ACHN (cell line): ENCODE measurements around the gene SHISA5.
"Not testable (repeated sequence)": the region's sequence is repeated elsewhere in the genome, so short reads cannot be mapped to it uniquely, and the experiment has no call there.

Experiments used
- DNase-seq: peaks from one replicate; pipeline ENCODE4 v3.0.0-alpha.2; 2015
- in situ Hi-C: cut with HindIII; loops from 2 replicates; pipeline ENCODE4 v1.10.0; 2017; ENCODE audit warnings: low sequenced_read_pairs, low pct_ligation_motif_present, low pct_unique_long_range_greater_than_20kb

SHISA5 gene

DNA sequence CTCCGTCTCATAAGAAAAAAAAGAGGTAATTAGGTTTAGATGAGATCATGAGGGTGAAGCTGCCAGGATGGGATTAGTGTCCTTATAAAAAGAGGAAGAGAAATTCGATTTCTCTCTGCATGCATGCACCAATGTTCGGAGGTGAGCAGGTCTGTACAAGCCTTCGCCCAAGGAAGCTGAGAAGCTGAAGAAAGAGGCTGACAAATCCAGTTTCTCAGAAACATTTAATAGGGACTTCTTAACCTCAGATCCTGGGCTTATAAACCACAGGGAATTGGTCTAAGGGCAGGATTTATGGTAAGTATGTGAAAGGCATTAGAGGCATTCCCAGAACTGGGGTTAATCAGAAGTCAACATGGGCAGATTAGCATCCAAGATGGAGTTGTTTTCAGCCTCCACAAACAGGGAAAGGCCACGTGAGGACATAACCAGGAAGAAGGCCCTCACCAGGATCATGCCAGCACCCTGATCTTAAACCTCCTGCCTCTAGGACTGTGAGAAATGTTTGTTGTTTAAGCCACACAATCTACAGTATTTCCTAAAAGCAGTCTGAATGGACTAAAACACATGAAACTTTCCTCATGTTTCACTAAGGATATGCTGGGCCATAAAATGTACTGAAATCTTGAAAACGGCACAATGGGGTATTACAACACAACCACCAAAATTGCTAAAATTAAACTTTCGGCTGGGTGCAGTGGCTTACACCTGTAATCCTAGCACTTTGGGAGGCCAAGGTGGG lies 11.3 kb downstream of the SHISA5 start:
- DNase-seq, result no peak
- in situ Hi-C loops, result no loop called here

DNA sequence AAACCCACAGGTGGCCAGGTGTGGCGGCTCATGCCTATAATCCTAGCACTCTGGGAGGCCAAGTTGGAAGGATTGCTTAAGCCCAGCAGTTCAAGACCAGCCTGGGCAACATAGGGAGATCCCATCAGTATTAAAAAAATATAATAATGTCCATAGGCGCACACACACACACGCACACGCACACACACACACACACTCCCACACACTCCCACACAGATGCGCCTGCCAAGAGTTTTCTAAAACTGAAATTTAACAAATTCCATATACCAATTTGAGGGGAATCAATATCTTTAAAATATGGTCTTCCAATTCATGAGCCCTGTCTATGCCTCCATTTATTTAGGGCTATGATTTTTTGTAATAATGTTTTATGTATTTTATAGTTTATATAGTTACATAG lies 17.0 kb downstream of the SHISA5 start:
- in situ Hi-C loops, result no loop called here
- no peak for DNase-seq

DNA sequence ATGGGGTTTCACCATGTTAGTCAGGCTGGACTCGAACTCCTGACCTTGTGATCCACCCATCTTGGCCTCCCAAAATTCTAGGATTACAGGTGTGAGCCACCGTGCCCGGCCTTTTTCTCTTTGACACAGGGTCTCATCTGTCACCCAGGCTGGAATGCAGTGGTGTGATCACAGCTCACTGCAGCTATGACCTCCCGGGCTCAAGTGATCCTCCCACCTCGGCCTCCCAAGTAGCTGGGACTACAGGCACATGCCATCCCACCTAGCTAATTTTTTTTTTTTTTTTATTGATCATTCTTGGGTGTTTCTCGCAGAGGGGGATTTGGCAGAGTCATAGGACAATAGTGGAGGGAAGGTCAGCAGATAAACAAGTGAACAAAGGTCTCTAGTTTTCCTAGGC lies 21.2 kb downstream of the SHISA5 start:
- in situ Hi-C loops, DNase-seq: not testable (repeated sequence)

DNA sequence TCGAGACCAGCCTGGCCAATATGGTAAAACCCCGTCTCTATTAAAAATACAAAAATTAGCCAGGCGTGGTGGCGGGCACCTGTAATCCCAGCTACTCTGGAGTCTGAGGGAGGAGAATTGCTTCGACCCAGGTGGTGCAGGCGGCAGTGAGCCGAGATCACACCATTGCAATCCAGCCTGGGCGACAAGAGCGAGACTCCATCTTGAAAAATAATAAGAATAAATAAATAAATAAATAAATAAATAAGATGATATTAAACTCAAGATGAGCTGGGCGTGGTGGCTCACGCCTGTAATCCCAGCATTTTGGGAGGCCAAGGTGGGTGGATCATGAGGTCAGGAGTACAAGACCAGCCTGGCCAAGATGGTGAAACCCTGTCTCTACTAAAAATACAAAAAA lies 23.1 kb downstream of the SHISA5 start:
- DNase-seq, in situ Hi-C loops: not testable (repeated sequence)

DNA sequence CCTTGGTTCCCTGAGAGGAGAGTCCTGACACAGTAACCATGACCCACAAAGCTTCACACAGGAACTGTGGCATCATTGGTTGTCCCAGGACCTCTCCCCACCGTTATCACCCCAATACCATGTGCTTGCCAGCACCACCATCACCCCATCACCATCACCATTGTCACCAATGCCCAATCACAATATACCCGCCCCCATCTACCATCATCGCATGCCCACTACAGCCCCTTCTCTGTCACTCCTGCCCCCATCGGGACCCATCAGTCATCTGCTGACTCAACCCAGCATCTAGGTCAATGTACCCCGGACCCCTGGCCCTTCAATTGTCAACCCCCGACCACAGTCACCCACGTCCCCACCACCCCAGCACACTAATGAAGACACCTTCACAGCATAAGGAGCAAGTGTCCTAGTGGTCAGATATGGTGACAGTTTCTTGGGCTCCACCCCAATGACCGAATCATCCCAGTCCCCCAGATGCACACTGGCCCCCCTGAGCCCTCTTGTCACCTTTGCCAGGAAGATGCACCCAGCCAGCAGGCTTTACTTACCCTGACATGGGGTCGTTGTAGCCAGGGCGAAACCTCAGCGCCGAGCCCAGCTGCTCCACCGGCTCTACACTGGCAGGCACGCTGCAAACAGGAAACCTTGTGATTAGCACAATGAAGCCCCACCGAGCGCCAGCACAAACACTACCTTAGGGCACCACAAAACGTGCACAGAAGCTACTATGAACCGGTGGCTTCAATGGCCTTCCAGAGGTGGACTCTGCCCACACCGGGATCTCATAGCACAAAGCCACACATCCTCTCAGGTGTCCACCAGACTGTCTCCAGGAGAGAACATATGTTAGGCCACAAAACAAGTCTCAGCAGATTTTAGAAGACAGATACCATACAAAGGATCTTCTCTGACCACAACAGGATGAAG lies 25.1 kb downstream of the SHISA5 start:
- in situ Hi-C loops, result no loop called here

DNA sequence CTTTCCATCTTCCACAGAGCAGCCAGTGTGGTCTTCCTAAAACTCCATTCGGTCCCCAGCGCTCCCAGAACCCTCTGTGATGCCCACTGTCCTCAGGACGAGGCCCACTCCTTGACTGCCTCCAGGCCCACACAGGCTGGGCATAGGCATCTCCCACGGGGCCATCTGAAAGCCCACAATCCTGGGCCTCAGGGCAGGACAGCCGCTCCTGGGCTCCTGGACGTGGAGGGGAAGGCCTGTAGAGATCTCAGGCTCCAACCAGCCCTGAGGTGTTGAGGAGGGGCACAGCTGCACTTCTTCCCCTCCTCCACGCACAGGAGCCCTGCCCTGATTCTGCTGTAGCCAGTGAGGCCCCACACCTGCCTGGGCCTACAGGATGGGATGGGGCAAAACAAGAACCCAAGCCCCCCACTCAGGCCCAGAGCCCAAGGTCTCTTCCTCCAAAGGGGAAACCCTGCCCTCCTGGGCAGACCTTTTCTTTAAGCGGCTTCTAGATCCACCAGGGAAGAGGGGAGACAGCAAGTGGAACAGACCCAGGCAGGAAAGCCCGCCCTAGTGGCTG lies 25.9 kb downstream of the SHISA5 start:
- in situ Hi-C loops, result no loop called here
- DNase-seq, result no peak

More for the DNA sequence above, 25.1 kb downstream of the SHISA5 start:
- no peak for DNase-seq

DNA sequence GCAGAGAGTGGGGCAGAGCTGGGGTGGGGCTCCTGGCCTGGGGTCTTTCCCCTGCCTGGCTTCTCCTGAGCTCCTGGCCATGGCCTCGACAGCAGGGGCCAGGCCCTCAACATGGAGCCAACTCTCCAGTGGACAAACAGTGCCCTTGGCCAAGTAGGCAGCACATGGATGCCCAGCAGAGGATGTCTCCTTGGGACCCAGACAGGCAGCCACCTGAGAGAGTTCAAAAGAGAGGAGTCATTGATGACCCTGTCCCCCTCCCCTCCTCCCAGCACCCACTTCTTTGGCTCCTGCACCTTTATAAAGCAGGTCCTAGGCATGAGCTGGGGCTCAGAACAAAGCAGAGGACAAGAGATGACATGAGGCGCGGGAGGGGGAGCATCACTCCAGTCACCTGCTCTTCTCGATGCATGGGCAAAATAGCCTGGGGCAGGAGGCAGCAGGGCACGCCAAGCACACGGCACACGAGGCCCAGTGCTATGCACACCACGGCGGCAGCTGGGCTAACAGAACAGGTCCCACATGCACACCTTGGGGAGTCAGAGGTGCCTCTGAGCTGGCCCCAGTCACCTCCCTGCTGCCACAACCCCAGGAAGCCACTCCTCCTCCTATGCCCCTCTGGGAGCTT lies 27.4 kb downstream of the SHISA5 start:
- in situ Hi-C loops, result no loop called here
- no peak for DNase-seq

DNA sequence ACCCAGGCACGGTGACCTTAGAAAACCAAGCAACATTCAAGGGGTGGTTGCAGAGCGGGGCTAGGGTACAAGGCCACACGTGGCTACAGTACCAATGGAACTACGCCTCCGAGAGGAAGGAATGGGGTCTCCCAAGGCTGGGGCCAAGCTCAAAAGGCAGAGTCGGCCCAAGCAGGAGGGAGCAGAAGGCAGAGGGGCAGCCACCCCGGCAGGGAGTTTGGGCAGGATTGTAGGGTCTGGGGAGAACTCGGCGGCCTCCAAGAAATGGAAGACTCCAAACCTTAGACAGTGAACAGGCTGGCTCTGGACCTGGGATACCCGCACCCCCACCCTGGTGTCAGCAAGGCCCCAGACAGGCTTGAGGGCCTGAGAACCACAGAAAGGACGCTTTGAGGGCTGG lies 28.8 kb downstream of the SHISA5 start:
- in situ Hi-C loops, result no loop called here
- DNase-seq, result no peak

DNA sequence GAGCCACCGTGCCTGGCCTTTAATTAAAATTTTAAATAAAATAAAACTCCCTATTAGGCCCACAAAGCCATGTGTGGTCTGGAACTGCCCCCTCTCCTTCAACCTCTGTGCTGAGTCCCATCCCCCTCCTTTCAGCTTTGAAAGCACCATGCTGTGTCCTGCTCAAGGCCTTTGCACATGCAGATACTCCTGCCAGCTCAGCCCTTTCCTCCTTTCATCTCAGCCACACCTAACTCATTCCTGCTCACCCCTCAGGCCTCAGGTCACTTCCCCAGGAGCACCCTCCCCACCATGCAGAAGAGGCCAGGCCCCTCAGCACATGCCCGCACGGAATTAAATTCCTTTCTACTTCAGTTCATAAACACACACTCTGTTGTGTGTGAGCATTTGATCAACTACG lies 29.4 kb downstream of the SHISA5 start:
- in situ Hi-C loops, result no loop called here
- DNase-seq, result no peak

DNA sequence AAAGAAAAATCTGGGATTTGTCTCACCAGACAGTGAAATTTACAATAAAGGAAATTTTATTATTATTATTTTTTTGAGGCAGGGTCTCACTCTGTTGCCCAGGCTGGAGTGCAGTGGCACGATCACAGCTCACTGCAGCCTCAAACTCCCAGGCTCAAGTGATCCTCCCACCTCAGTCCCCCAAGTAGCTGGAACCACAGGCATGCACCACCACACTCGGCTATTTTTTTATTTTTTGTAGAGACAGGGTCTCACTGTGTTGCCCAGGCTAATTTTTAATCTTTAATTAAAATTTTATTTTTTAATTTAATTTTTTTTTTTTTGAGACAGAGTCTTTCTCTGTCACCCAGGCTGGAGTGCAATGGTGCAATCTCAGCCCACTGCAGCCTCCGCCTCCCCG lies 29.9 kb downstream of the SHISA5 start:
- DNase-seq, in situ Hi-C loops: not testable (repeated sequence)

DNA sequence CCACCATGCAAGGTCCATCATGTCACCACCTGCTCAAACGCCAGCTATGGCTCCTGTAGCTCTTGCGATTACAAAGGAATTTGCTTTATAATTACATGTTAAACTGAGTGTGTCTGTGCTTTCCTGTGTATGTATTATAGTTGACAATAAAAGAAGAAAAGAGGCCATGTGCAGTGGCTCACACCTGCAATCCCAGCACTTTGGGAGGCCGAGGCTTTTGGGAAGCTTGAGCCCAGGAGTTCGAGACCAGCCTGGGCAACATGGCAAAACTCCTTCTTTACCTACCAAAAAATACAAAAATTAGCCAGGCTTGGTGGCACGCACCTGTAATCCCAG lies 30.4 kb downstream of the SHISA5 start:
- in situ Hi-C loops, result no loop called here
- DNase-seq, result no peak

DNA sequence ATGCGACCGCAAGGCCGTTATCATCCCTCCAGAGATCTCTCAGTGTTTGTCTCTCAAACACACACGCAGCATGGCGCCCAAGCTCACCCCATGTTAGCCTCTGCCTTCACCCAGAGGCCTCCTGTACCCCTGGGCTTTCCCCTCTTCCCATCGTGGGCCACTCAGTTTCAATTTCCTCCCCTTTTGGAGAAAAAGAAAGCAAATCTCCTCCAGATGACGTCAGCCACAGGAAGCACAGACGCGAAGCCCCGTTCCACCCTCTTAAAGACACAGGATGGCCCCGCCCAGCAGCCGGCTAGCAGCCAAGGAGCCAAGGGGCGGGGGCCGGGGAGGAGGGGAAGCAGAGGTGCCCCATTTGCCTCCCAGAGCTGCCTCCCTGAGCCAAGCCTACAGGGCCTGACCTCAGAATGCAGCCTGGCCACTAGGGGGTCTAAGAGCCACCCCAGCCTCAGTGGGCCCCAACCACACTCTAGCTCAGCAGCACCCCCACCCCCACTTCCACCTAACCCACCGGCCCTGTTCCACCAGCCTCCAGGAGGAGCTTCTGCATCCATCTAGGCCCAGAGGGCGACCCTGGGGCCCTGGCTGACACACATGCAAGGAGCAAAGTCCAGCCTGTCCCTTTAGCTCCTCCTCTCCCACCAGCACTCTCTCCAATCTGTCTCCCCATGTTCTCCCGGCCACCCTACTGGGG lies 30.9 kb downstream of the SHISA5 start:
- in situ Hi-C loops, result no loop called here
- DNase-seq, result peak; percentile 94

DNA sequence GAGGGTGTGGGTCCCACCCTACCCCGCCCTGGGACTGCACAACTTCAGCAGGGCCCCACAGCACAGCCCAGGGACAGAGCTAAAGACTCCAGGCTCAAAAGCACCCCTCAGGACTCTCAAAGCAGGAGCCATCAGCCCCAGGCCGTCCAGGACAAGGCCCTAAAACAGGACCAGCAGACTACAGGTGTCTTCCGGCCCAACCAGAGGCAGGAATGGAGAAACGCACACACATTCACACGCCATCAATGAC lies 31.4 kb downstream of the SHISA5 start:
- no peak for DNase-seq
- in situ Hi-C loops, result no loop called here

DNA sequence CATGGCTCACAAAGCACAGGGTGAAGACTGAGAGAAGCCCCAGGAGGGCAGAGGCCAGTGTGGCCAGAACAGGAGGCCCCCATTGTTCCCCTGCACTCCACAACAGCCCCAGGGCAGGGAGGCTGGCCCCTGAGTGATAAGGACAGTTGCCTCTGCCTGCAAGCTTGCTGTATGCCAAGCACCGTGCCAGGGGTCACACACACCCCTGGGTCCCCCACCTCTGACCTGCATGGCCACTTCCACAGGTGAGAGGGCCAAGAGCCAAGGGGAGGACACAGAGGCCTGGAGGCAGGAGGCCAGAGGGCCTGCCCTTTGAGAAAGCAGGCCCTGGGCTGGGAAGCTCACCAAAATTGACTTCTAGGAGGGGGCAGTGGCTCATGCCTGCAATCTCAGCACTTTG lies 33.7 kb downstream of the SHISA5 start:
- in situ Hi-C loops, result no loop called here

DNA sequence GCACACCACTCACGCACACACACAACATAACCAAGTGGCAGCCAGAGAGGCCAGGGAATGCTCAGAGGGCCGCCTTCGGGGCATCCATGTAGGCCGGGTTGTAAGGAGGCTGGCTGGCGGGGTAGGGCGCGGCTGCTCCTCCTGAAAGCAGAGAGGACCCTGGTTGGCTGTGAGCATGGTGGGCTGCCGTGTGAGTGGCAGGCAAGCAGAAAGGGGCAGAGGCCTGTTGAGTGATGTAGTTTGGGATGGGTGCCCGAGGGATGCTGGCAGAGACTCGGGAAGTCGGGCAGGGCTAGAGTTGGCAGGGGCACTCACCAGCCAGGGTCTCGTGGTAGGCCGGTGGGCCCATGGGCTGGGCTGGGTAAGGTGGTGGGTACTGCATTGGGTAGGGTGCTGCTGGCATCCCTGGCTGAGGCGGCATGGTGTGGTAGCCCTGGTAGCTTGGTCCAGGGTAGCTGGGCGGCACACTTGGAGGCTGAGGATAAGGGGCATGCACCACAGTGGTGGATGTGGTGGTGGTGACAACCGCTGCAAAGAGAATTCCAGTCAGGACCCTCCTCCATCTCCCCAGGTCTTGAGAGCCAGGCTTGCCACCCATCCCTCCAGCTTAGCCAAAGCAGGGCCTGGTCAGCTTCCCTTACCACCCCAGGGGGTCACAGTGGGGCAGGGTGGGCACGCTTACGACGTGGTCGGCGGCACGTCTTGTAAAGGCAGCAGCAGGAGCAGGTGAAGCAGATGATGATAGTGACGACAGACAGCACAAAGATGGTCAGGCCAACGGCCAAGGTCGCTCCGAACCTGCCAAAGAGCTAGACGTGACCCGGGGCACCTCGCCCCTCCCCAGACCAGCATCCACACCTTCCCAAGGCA lies 34.7 kb downstream of the SHISA5 start:
- in situ Hi-C loops, result no loop called here

More for the DNA sequence above, 33.7 kb downstream of the SHISA5 start:
- DNase-seq, result no peak

DNA sequence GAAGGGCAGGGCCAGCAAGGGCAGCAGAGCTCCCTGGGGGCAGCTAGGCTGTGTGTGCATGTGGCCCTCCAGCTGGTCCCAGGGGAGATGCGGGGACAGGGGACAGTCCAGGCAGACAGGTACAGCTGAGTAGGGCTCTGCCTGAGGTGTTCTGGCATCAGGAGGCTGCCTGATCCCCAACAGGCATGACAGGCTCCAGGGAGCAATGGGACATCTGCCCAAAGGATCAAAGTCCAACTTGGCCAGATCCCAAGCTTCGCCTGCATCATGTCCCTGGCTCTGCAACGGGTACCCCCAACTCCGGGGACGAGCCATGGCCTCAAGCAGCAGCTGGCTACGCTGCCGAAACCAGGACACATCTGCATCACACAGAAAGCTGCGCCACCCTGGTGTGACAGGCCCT lies 35.6 kb downstream of the SHISA5 start:
- no peak for DNase-seq
- in situ Hi-C loops, result no loop called here

More for the DNA sequence above, 34.7 kb downstream of the SHISA5 start:
- no peak for DNase-seq

DNA sequence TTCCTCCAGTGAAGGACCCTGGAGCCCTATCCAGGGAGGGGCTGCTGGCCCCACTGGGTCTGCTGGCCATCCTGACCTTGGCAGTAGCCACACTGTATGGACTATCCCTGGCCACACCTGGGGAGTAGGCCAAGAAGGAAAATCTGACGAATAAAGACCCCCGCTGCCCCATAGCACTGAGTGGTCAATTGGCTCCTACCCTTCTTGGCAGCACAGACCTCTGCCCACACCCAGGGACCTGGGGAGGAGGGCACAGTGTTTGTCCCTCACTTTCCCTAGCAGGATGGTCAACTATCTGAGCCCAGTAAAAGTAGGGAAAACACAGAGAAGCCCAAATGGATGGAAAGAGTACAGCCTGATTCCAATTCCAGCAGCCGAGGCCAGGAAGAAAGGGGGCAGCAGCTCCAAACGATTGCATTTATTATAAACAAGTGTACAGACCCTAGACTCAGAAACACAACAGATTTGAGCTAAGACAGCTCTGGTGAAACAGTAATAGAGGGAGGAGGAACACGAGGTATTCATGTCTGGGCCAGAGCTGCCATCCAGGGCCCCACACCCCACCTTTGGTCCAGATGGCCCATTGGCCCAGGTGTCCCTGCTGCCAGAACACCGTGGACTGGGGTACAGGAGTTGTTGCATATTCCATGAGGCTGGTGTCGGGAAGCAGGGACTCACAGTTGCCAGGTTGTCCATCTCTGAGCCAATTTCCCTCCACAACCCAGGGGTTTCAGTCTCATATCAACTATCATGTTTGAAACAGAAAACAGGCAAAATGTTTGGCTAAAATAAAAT lies 36.3 kb downstream of the SHISA5 start:
- no peak for DNase-seq
- in situ Hi-C loops, result no loop called here
